ENCODE data around the gene DOCK10.

DOCK10 gene

DNA sequence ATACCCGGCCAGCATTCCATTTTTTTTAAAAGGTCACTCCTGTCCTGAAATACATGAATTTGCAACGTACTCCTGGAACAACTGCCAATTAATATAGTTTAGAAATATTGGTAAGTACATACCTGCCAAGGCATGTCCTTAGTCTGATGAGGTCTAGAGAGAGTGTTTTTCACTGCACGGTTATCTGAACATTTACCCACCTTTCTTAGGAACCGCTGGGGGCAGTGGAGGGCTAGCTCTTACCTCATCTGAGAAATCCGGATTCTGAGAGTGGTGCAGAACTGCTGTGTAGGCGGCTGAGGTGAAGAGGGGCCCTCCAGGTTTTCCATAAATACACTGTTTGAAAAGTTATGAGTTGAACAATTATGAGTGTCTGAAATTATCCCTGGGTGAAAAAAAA lies 193.0 kb downstream of the DOCK10 start:
- DNase-seq, result peak in 1 of 2 experiments; percentile 4
- TF ChIP-seq GATA1 (IDR thresholded peaks at IDR 0.05; ENCODE audit: low read depth, low read length) (no peak), POLR2A (IDR thresholded peaks at IDR 0.05; ENCODE audit: low read length) (no peak)

DNA sequence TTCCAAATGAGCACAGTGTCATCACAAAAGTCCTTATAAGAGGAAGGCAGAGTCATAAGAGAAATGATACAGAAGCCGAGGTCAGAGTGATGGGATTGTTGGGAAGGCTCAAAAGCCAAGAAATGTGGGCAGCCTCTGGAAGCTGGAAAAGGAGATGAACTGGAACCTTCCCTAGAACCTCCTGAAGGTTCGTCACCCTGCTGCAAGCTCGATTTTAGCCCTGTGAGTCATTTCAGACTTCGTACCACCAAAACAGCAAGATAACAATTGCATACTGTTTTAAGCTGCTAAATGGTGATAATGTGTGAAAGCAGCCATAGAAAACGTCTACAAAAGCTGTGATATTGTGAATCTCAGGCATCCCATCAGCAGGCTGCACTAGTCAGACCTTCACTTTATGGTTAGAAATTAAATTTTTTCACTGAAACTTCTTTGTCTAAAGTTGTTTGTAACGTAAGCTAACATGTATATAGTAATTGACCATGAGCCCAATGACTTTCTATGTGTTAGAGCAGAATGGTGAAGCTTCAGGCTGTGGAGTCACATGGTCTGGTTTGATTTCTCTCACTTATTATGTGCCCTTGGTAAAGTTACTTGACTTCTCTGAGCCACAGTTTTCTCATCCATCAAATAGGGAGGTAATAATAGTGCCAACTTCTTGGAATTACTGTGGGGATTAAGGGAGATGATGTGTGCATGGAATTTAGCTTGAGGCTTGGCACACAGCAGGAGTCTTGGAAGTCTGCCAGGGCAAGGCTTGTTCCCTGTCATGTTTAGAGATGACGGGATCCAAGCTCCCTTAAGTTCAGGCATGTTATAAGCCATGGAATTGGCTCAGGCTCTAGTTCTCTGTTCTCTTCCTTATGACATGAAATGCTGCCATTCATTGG lies 194.1 kb downstream of the DOCK10 start:
- DNase-seq, result no peak

DNA sequence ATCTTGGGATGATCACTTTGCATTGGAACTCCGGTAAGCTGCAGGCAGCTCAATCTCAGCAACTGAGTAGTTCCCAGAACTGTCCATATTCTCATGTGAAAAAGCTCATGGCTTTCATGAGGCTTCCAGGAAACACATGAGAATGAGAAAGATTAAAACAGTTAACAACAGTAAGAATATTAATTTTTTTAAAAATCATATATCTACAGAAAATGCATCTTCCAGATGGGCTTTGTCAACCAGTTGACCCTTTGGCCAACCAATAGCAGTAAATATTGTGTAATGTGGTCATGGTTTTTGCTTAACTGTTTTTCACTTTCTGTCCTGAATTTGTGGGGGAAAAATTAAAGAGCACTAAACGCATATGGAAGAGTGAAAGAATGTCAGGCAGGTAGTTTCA lies 194.9 kb downstream of the DOCK10 start:
- TF ChIP-seq GATA1 (IDR thresholded peaks at IDR 0.05; ENCODE audit: low read depth, low read length), result no peak
- no peak for TF ChIP-seq POLR2A (IDR thresholded peaks at IDR 0.05; ENCODE audit: low read length)
- no peak for DNase-seq

More for the DNA sequence above, 194.1 kb downstream of the DOCK10 start:
- TF ChIP-seq POLR2A (IDR thresholded peaks at IDR 0.05; ENCODE audit: low read length) (no peak), GATA1 (IDR thresholded peaks at IDR 0.05; ENCODE audit: low read depth, low read length) (no peak)

DNA sequence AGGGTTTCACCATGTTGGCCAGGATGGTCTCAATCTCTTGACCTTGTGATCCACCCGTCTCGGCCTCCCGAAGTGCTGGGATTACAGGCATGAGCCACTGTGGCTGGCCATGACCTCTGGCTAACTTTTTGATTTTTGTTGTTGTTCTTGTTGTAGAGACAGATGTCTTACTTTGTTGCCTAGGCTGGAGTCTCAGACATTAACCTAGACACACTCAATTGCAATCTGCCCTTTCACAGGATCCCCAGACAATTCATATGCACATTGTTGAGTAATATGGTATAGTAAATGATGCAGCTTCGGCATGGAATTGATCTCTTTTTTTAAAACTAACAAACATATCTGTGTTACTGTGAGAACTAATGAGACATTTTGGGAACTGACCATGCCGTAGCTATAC lies 195.6 kb downstream of the DOCK10 start:
- no peak for DNase-seq
- TF ChIP-seq GATA1 (IDR thresholded peaks at IDR 0.05; ENCODE audit: low read depth, low read length) (no peak), POLR2A (IDR thresholded peaks at IDR 0.05; ENCODE audit: low read length) (no peak)

DNA sequence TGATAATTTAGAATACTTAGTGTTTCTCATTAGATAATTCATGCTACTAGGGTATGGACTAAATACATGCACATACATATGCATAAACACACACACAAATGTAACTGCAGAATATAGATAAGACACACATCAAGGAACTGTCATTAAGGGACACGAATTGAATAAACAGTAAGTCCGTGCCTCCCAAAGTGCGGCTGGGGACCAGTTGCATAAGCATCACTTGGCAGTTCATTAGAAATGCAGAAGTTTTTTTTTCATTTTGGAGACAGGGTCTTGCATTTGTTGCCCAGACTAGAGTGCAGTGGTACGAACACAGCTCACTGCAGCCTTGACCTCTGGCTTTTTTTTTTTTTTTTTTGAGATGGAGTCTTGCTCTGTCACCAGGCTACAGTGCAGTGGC lies 196.1 kb downstream of the DOCK10 start:
- no peak for DNase-seq
- TF ChIP-seq POLR2A (IDR thresholded peaks at IDR 0.05; ENCODE audit: low read length) (no peak), GATA1 (IDR thresholded peaks at IDR 0.05; ENCODE audit: low read depth, low read length) (no peak)

DNA sequence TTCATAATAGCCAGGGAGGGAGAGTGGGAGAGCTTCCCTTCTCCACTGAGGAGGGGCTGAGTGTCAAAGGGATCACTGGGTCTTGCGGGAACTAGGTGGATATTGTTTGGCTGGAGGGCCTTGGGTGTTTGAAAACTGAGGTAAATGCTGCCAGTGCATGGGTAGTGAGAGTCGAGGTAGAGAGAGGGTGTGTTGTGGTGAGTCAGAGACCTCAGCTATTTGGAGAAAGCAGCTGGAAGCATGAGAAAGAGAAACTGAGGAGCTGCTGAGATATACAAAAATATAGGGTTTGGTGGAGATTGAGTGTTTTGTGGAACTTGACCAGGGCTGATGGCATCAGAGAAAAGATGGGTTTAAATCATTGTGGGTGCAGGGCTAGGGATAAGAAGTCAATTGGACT lies 199.1 kb downstream of the DOCK10 start:
- TF ChIP-seq GATA1 (IDR thresholded peaks at IDR 0.05; ENCODE audit: low read depth, low read length), result no peak
- no peak for TF ChIP-seq POLR2A (IDR thresholded peaks at IDR 0.05; ENCODE audit: low read length)
- DNase-seq, result no peak

DNA sequence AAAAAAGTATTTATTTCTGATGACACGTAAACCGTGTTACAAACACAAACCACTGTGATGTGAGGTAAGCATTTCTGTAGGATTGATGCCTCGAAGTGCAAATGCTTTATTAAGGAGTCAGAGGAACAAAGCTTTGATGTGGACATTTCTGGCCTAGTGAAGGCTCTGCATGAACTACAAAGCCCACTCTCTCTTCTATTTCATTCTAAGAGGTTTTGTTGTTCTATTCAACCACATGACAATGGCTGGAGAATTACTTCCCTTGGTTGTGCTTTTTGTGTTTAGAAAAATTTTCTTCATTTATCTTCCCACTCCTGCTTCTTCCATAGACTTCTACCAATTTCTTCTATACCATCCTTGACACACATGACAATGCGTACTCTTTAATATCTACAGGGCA lies 200.4 kb downstream of the DOCK10 start:
- no peak for DNase-seq
- TF ChIP-seq POLR2A (IDR thresholded peaks at IDR 0.05; ENCODE audit: low read length) (no peak), GATA1 (IDR thresholded peaks at IDR 0.05; ENCODE audit: low read depth, low read length) (no peak)

DNA sequence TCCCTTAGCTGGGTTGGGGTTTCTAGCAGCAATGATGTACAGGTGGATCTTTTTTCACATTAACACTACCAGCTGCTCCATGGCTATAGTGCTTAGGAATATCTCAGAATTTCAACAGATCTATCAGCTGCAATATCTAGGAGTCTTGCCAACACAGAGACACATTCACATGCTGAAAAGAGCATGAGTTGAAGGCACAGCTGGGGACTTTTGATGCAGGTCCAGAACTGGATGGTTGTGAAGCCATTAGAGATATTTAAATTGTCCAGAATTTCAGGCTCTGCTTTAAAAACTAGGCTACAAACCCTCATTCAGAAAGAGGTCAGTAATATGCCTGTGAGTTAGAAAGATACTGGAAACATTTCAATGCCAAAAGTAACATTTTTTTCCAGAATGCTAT lies 203.9 kb downstream of the DOCK10 start:
- TF ChIP-seq POLR2A (IDR thresholded peaks at IDR 0.05; ENCODE audit: low read length) (no peak), GATA1 (IDR thresholded peaks at IDR 0.05; ENCODE audit: low read depth, low read length) (no peak)
- DNase-seq, result no peak

DNA sequence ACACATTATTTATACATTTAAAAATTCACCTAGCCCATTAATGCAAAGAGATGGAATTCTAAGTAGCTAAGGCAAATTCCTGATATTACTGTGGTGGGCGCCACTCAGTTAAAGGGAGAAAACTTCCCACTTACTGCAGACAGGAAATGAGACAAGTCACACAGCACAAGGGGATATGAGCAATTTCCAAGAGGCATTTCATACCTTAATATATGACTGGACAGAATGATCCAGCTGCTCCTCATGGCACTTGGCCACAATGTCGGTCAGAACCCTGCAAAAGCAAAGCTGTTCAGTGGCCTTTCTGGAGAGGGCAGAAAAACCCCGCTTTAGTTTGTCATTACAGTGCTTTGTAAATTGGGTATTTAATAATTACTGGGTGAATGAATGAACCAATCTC lies 204.7 kb downstream of the DOCK10 start:
- no peak for TF ChIP-seq GATA1 (IDR thresholded peaks at IDR 0.05; ENCODE audit: low read depth, low read length)
- no peak for TF ChIP-seq POLR2A (IDR thresholded peaks at IDR 0.05; ENCODE audit: low read length)
- no peak for DNase-seq

DNA sequence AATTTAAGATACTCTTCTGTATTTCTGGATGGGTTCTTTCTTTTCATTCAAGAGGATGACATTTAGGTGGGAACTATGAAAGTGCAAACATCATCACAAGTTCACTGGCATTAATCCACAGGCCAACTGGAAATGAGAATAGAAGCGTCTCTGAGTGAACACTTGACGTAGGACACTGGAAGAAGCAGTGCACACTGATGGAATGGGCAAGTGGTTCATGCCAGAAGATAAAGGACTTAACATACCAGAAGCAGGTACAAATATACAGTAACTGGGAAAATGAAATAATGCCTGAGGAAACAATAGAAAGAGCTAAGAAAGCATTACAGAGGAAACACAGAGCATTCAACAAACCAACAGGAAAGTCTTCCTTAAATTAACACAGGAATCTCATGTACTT lies 205.2 kb downstream of the DOCK10 start:
- no peak for DNase-seq
- TF ChIP-seq POLR2A (IDR thresholded peaks at IDR 0.05; ENCODE audit: low read length), result no peak
- no peak for TF ChIP-seq GATA1 (IDR thresholded peaks at IDR 0.05; ENCODE audit: low read depth, low read length)

DNA sequence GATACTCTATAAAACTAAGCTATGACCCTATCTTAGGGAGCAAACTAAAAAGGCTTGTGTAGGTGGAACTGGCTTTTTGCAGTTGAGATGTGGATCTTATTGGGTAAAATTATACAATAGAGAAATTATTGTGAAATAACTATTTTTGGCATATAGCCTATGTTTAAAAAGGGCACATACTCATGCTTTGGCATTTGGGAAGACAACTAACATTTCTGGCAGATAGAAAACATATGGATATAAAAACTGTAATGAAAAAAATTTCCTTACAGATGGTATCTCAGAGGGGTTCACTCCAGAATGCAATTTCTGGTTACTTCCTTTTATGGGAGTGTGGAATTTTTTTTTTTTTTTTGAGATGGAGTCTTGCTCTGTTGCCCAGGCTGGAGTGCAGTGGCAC lies 206.0 kb downstream of the DOCK10 start:
- DNase-seq, result no peak
- no peak for TF ChIP-seq POLR2A (IDR thresholded peaks at IDR 0.05; ENCODE audit: low read length)
- no peak for TF ChIP-seq GATA1 (IDR thresholded peaks at IDR 0.05; ENCODE audit: low read depth, low read length)

DNA sequence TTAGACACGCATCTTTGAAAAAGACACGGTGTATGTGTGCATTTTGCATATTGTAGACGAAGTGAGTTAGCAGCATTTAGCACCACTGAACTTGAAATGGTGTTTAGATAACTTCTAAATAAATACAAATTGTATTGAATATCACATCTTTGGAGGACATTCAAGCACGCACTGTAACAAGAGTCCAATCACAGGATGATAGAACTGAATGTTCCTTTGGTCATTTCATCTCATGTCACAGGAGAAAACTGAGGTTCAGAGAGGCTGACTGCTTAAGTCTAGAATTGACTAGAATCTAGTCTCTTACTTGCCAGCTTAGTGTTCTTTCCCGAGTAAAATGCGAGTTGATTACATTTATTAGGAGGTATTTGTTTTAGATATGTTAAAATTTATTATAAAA lies 206.9 kb downstream of the DOCK10 start:
- TF ChIP-seq GATA1 (IDR thresholded peaks at IDR 0.05; ENCODE audit: low read depth, low read length) (no peak), POLR2A (IDR thresholded peaks at IDR 0.05; ENCODE audit: low read length) (no peak)
- DNase-seq, result no peak

DNA sequence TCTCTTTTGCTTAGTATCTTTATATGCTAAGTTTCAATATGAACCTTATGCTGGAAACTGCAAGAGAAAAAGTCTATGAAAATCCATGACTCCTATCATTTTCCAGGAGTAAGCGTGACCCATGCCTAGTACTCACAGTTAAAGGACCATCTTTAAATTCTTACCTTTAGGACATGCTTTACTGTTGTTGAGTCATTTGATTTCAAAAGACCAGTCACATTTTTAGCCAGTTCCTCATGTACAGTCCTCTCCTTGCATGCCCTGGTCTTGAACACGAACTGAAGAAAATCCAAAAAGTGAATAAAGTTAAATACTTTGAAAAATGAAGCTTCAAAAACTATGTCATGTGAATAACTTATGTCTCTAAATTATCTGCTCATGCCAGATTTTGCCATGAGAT lies 208.3 kb downstream of the DOCK10 start:
- TF ChIP-seq GATA1 (IDR thresholded peaks at IDR 0.05; ENCODE audit: low read depth, low read length) (no peak), POLR2A (IDR thresholded peaks at IDR 0.05; ENCODE audit: low read length) (no peak)
- DNase-seq, result no peak

DNA sequence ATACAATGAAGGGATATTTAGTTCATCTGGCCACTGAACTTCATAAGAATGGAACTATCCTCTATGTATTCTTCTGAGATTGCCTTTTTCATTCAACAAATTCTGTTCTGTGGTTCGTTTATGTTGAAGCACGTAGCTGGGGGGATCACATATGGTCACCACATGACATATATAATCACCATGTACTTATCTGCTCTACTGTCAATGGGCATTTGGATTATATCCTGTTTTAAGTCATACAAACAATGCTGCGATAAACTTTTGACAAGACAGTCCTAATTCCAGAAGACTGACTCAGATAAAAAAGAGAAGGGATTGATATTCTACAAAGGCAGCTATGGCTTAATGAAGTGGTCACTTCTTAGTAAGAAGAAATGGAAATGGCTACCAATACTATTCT lies 210.1 kb downstream of the DOCK10 start:
- TF ChIP-seq POLR2A (IDR thresholded peaks at IDR 0.05; ENCODE audit: low read length), result no peak
- no peak for TF ChIP-seq GATA1 (IDR thresholded peaks at IDR 0.05; ENCODE audit: low read depth, low read length)
- DNase-seq, result no peak

DNA sequence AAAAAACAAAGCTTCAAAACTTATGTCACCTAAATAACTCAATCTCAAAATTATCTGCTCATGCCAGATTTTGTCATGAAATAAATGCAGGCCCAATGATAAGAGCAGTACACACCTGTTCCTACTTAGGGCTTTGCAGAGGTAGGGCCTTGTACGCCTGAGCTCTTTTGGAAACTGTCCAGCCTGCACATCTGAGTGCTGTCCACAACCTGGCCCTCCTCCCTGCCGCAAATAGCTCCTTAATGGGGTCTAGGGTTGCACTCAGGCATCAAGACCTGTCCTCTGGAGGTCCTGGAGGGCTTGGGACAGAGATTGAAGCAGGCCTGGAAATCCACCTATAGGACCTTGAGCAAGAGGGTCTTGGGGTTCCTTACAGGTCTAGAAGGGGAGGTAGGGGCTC lies 210.7 kb downstream of the DOCK10 start:
- TF ChIP-seq POLR2A (IDR thresholded peaks at IDR 0.05; ENCODE audit: low read length) (no peak), GATA1 (IDR thresholded peaks at IDR 0.05; ENCODE audit: low read depth, low read length) (no peak)

More for the DNA sequence above, 210.7 kb downstream of the DOCK10 start:
- DNase-seq, result no peak

Measured in erythroblast (primary cell).